Measurements from ENCODE around the gene KRT35. TPM values are rescaled to one million over a fixed set of nuclear protein-coding genes. Genes with fewer than 3 reads are reported as not detected.

KRT35 gene
- total RNA-seq, 4 donors from 2014 or later, result not detected

DNA sequence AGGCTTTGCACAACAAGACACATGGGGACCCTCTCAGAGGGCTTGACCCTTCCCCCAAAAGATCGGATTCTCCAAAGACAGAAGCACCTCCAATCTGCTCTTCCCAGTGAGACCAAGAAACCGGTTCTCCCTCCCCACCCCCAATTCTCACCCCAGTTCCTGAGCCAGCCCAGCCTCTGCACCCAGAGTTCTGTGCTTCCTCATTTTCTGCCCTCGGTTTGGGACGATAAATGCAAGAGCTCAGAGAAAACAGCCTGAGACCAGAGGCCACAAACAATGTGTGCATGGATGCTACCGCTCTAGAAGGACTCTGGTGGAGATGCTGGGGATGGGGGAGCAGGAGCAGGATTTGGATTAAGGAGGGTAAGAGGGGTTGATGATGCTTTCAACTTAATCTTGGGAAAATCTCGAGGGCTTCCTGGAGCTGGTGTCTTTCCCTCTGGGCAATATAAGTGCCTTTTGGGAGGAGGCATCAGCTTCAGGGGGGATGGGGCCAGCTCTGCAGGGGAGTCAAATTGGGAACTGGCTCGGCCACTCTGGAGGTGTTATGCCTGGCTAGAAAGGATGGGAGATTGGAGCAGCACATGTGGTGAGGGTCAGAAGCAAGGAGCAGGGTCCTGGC is 31.7 kb upstream of the KRT35 start:
- Histone ChIP-seq H3K4me3 (no peak overlapping the region), H3K9me3 (no peaks in the 10 kb centered on the region), H3K4me1 (peaks cover 0 to 16% (median 0%) of the 10 kb centered on the region in 4 donors), H3K27ac (no peak overlapping the region), H3K27me3 (no peaks in the 10 kb centered on the region), H3K36me3 (no peaks in the 10 kb centered on the region)
- no peak for DNase-seq (ENCODE audit: low spot score in 2 of 2)
- no peak for TF ChIP-seq EP300 (IDR thresholded peaks at IDR 0.05)
- TF ChIP-seq, protein P1, sequence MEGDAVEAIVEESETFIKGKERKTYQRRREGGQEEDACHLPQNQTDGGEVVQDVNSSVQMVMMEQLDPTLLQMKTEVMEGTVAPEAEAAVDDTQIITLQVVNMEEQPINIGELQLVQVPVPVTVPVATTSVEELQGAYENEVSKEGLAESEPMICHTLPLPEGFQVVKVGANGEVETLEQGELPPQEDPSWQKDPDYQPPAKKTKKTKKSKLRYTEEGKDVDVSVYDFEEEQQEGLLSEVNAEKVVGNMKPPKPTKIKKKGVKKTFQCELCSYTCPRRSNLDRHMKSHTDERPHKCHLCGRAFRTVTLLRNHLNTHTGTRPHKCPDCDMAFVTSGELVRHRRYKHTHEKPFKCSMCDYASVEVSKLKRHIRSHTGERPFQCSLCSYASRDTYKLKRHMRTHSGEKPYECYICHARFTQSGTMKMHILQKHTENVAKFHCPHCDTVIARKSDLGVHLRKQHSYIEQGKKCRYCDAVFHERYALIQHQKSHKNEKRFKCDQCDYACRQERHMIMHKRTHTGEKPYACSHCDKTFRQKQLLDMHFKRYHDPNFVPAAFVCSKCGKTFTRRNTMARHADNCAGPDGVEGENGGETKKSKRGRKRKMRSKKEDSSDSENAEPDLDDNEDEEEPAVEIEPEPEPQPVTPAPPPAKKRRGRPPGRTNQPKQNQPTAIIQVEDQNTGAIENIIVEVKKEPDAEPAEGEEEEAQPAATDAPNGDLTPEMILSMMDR (IDR thresholded peaks at IDR 0.05), result no peak
- no peak for TF ChIP-seq POLR2A (IDR thresholded peaks at IDR 0.05)
- 47 to 53% methylated on average over 7 of the region's 7 CpGs for WGBS, 2 donors

DNA sequence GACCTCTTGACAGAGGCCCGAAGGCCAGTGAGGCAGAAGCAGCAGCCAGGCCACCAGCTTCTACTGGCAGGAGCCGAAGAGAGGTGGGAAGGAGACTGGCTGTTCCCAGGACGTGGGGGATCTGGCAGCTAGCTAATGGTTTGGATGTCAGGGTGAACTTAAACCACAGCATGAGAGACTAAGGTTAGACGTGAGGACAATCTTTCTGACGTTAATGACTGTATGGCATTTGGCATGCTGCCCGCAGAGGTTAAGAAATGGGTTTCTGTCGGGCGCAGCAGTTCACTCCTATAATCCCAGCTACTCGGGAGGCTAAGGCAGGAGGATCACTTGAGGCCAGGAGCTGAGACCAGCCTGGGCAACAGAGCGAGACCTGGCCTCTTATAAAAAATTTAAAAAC is 30.8 kb upstream of the KRT35 start:
- no peak overlapping the region for H3K4me3 ChIP-seq
- no peak for DNase-seq (ENCODE audit: low spot score in 2 of 2)
- WGBS, 2 donors, result 65 to 73% methylated on average over 9 to 10 of the region's 10 CpGs
- H3K27me3 ChIP-seq, result no peaks in the 10 kb centered on the region
- no peaks in the 10 kb centered on the region for H3K9me3 ChIP-seq
- peaks cover 0 to 16% (median 0%) of the 10 kb centered on the region in 4 donors for H3K4me1 ChIP-seq
- H3K27ac ChIP-seq, result no peak overlapping the region
- TF ChIP-seq EP300 (IDR thresholded peaks at IDR 0.05) (no peak), POLR2A (IDR thresholded peaks at IDR 0.05) (no peak)
- TF ChIP-seq, protein P1 (IDR thresholded peaks at IDR 0.05), result no peak
- H3K36me3 ChIP-seq, result no peaks in the 10 kb centered on the region

DNA sequence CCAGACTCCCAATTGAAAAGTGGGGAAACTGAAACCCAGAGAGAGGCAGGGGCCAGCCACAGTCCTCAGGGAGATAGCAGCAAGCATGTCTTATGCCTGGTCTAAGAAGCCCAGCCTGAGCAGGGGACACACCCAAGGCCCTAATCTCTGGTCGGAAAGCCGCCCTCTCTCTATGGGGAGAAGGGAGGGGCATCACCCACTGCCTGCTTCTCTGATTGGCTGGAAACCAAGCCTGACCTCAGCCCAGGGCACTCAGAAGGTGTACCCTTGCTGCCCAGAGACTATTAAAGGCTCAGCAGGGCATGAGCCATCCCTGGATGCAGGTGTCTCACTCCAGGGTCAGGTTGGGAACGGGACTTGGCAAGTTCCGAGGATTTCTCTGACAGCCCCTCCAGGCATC is 30.2 kb upstream of the KRT35 start:
- WGBS, 2 donors, result 71 to 89% methylated on average over 2 to 4 of the region's 4 CpGs
- Histone ChIP-seq H3K27me3 (no peaks in the 10 kb centered on the region), H3K4me1 (peaks cover 0 to 16% (median 0%) of the 10 kb centered on the region in 4 donors), H3K36me3 (no peaks in the 10 kb centered on the region), H3K9me3 (no peaks in the 10 kb centered on the region), H3K4me3 (no peak overlapping the region), H3K27ac (no peak overlapping the region)
- TF ChIP-seq EP300 (IDR thresholded peaks at IDR 0.05), result no peak
- no peak for TF ChIP-seq POLR2A (IDR thresholded peaks at IDR 0.05)
- TF ChIP-seq, protein P1 (IDR thresholded peaks at IDR 0.05), result no peak
- DNase-seq (ENCODE audit: low spot score in 2 of 2), result no peak

DNA sequence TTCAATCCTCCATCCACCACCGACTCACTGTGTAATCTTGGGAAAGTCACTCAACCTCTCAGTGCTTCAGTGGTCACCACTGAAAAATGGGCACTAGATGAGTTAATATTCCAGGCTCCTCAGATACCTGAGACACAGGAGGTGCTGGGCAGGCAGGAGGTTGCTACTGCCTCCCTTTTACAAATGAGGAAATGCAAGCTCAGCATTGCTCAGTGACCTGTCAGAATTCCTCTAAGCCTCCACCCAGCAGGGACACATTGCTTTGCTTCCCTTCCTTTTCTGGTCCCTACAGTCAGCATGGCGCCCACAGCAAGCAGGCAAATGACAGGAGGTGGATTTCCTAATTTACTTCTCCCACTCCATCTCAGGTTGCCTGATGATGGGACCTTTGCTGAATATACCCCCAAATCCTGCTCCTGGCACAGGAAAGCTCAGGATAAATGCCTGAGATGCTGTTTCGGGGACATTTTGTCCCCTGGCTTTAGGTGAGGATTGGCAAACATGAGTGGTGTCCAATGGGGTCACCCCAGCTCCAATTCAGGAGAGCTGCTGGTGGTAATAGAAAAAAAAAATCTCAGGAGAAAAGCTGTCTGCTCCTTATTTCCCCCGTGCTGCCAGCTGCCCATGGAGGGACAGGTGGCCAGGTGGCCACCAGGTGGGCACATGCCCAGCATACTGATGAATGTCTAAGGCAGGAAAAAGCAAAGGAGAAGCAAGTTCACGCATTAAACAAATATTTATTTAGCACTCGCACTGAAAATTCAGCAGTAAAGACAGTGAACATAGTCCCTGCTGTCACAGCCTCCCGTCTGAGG is 29.5 kb upstream of the KRT35 start:
- Histone ChIP-seq H3K9me3 (no peaks in the 10 kb centered on the region), H3K36me3 (no peaks in the 10 kb centered on the region), H3K4me3 (no peak overlapping the region), H3K27ac (no peak overlapping the region), H3K27me3 (no peaks in the 10 kb centered on the region), H3K4me1 (peaks cover 0 to 16% (median 0%) of the 10 kb centered on the region in 4 donors)
- DNase-seq (ENCODE audit: low spot score in 2 of 2), result no peak
- 86% methylated on average over 7 of the region's 7 CpGs for WGBS, 2 donors
- no peak for TF ChIP-seq EP300 (IDR thresholded peaks at IDR 0.05)
- no peak for TF ChIP-seq POLR2A (IDR thresholded peaks at IDR 0.05)
- TF ChIP-seq, protein P1 (IDR thresholded peaks at IDR 0.05), result no peak

DNA sequence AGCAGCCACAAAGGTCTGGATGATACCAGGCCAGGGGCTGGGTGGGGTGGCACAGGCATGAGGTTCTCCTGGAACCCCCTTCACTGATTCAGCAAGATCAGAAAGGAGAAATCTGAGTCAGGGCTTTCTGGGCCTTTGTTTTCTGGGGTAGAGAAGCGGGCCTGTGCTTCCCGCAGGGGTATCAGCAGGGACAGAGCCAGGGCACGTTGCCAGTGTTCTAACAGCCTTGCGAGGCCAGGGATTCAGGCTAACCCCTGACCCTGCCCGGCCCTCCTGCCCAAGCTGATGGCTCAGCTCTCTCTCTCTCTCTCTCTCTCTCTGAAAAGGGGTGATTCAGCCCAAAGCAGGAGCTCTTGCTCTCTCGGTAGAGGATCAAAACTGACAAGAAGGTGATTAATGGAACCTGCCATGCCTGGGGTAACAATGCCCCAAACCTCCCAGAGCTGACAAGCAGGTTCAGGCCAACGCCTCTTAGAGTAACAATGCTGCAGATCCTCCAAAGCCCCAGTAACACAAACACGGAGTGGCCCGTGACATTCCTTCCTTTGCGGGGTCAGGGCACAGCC is 26.4 kb upstream of the KRT35 start:
- 28 to 33% methylated on average over 9 to 10 of the region's 10 CpGs for whole genome bisulfite sequencing, 2 donors
- H3K9me3 ChIP-seq, result no peaks in the 10 kb centered on the region
- H3K4me3 ChIP-seq, result no peak overlapping the region
- no peak overlapping the region for H3K27ac ChIP-seq
- H3K27me3 ChIP-seq, result no peaks in the 10 kb centered on the region
- peaks cover 0 to 2% (median 0%) of the 10 kb centered on the region in 4 donors for H3K4me1 ChIP-seq
- TF ChIP-seq POLR2A (IDR thresholded peaks at IDR 0.05), result no peak
- TF ChIP-seq, protein P1 (IDR thresholded peaks at IDR 0.05), result no peak
- TF ChIP-seq EP300 (IDR thresholded peaks at IDR 0.05), result no peak
- H3K36me3 ChIP-seq, result no peaks in the 10 kb centered on the region
- no peak for DNase-seq (ENCODE audit: low spot score in 2 of 2)
